GM18502 (cell line): ENCODE measurements around the gene NUAK1.
"Not testable (repeated sequence)": the region's sequence is repeated elsewhere in the genome, so short reads cannot be mapped to it uniquely, and the experiment has no call there.

Experiments
- ATAC-seq: cut with Tn5 transposase; IDR thresholded peaks from one replicate; pipeline ENCODE4 v1.9.1; 2021; ENCODE audit warnings: mild to moderate bottlenecking; ENCODE audit not compliant: unreplicated experiment, poor library complexity

NUAK1 gene

DNA sequence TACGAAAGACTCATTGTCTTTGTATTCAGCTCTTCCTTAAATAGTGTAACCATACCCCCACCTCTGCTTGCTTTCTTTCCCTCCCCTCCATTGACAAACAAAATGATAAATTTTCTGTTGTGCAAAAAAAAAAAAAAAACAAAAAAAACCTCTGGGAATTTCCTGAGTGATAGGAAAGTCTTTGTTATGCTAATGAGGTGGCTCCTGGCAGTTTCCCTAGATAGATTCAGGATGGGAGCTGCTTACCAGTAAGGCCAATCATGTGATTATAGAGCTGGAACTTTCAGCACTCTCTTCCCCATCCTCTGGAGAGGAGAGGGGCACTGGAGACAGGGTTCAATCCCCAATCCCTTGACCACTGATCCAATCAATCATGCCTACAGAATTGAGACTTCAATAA, 120.5 kb downstream of the NUAK1 start:
- no peak for ATAC-seq

DNA sequence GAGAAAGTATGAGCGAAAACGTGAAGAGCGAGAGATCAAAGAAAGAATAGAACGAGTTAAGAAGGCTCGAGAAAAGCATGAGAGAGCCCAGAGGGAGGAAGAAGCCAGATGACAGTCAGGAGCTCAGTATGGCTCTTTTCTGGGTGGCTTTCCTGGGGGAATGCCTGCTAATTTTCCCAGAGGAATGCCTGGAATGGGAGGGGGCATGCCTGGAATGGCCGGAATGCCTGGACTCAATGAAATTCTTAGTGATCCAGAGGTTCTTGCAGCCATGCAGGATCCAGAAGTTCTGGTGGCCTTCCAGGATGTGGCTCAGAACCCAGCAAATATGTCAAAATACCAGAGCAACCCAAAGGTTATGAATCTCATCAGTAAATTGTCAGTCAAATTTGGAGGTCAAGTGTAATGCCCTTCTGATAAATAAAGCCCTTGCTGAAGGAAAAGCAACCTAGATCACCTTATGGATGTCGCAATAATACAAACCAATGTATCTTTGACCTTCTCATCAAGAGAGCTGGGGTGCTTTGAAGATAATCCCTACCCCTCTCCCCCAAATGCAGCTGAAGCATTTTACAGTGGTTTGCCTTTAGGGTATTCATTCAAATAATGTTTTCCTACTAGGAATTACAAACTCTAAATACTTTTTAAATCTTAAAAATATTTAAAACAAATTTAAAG, 122.0 kb downstream of the NUAK1 start:
- ATAC-seq: not testable (repeated sequence)

DNA sequence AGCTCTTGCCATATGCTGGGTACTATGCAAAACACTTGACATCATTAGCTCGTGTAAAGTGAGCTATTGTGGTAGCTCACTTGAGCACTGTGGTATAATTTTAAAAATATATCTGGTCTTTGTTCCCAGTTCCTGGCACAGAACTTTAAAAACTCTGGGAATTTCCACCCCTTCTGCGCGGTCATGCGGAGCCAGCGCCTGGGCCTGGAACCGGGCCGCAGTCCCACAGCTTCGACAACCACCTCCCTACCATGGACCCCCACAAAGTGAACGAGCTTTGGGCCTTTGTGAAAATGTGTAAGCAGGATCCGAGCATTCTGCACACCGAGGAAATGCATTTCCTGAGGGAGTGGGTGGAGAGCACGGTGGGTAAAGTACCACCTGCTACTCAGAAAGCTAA, 123.1 kb downstream of the NUAK1 start:
- ATAC-seq: no peak

DNA sequence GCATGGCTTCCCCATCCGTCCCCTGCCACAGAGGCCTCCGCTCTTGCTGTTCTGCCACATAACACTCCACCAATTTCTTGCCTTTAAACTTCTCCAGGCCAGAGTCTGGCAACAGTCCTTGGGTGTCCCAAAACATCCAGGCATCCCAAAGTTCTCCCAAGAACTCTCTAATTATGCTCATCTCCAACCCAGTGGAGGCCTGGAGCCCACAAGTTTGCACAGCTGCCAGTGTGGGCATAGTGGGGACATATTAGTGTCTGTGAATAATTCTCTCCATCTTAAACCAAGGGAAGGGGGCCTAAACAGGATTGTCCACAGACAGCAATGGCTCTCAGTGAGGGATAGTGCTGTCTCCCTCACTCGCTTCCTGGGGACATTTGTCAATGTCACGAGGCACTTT, 124.8 kb downstream of the NUAK1 start:
- no peak for ATAC-seq
